CD4-positive, alpha-beta T cell (primary cell): ENCODE data around the gene FAM8A1. TPM values are rescaled to one million over a fixed set of nuclear protein-coding genes. Genes with fewer than 3 reads are reported as not detected.

Source experiments
- ATAC-seq: fragments of 200-7000 bp; cut with Tn5 transposase; one replicate; pipeline ENCODE4 v1.10.0; 2022; ENCODE audit warnings: mild to moderate bottlenecking; ENCODE audit not compliant: poor library complexity
- CTCF ChIA-PET: fragments of 350-600 bp; sonication (Branson Sonifier 250); formaldehyde crosslinking; loops from one replicate; lab custom pipeline; 2021; ENCODE audit warnings: antibody characterized with exemption, inconsistent platforms; lab: Charles Lee
- POLR2A ChIA-PET: fragments of 350-600 bp; sonication (Branson Sonifier 250); formaldehyde crosslinking; loops from one replicate; lab custom pipeline; 2021; ENCODE audit warnings: antibody characterized with exemption, inconsistent platforms; lab: Charles Lee
- DNase-seq, 14 experiments: peaks; one replicate each; pipeline ENCODE4 v3.0.0-alpha.2; 2013 to 2020; ENCODE audit warnings: mixed read lengths in 2 of 14
- H3K27ac ChIP-seq, 2 donors: one replicate each; pipeline versions ENCODE4 v1.5.1 to v1.7.0; 2013; ENCODE audit warnings: low read length in 2 of 2, low read depth in 1 of 2, mild to moderate bottlenecking in 1 of 2
- H3K27me3 ChIP-seq, 2 experiments: 1 replicate in 1 of 2; 2 replicates in 1 of 2; pipeline versions ENCODE4 v1.6.1 to v1.7.0; 2013; ENCODE audit warnings: low read length in 2 of 2, control low read depth in 1 of 2, mild to moderate bottlenecking in 1 of 2, moderate library complexity in 1 of 2; ENCODE audit not compliant: insufficient read depth in 2 of 2, control insufficient read depth in 1 of 2
- H3K36me3 ChIP-seq: one replicate; pipeline ENCODE4 v1.6.1; 2013; ENCODE audit warnings: low read length, control low read depth; ENCODE audit not compliant: insufficient read depth
- H3K4me1 ChIP-seq: one replicate; pipeline ENCODE4 v1.6.1; 2013; ENCODE audit warnings: low read length, control low read depth; ENCODE audit not compliant: insufficient read depth
- H3K4me3 ChIP-seq: one replicate; pipeline ENCODE4 v1.5.1; 2013; ENCODE audit warnings: mild to moderate bottlenecking, low read length, moderate library complexity
- H3K9me3 ChIP-seq, 2 experiments: 1 replicate in 1 of 2; 2 replicates in 1 of 2; pipeline versions ENCODE4 v1.6.1 to v1.7.0; 2013; ENCODE audit warnings: low read length in 2 of 2, mild to moderate bottlenecking in 2 of 2, control low read depth in 1 of 2, moderate library complexity in 1 of 2; ENCODE audit not compliant: control insufficient read depth in 1 of 2, insufficient read depth in 1 of 2
- H3K27ac Mint-ChIP-seq: one replicate; pipeline ENCODE4 v1.8.0; 2020; ENCODE audit warnings: mixed read lengths
- H3K27me3 Mint-ChIP-seq: one replicate; pipeline ENCODE4 v1.8.0; 2021; ENCODE audit warnings: mixed read lengths
- H3K36me3 Mint-ChIP-seq: one replicate; pipeline ENCODE4 v1.8.0; 2021; ENCODE audit warnings: low read depth, mixed read lengths
- H3K4me1 Mint-ChIP-seq: one replicate; pipeline ENCODE4 v1.8.0; 2021; ENCODE audit warnings: low read depth, mixed read lengths
- H3K4me3 Mint-ChIP-seq: one replicate; pipeline ENCODE4 v1.8.0; 2020; ENCODE audit warnings: mild to moderate bottlenecking, mixed read lengths
- H3K9me3 Mint-ChIP-seq: one replicate; pipeline ENCODE4 v1.8.0; 2020; ENCODE audit warnings: mixed read lengths
- CTCF ChIP-seq: fragments of 200-600 bp; IDR thresholded peaks from one replicate; pipeline ENCODE4 v1.8.0; 2022; ENCODE audit warnings: antibody characterized with exemption, mild to moderate bottlenecking
- intact Hi-C, 2 experiments: fragments of 100-400 bp; cut with DNase I in 1 of 2; cut with micrococcal nuclease in 1 of 2; formaldehyde crosslinking; loops; one replicate each; pipeline versions ENCODE4 v1.15.1 to v1.9.0; 2023 to 2025; cut with DNase I, micrococcal nuclease
- polyA plus RNA-seq, 2 donors: library from polyadenylated mRNA; unstranded; fragments of 120-200 nt; gene quantifications; one replicate each; pipeline ENCODE4 v1.2.1, GENCODE V29; 2013
- total RNA-seq, 174 experiments: library from RNA in 2 of 174; stranded (reverse) in 2 of 174; gene quantifications; one replicate each; pipeline ENCODE4 v1.2.3 and lab custom pipeline; 2021 to 2026

The FAM8A1 gene
- 10 to 100 TPM; 31.4 to 31.9 TPM for total RNA-seq
- 22.5 TPM for polyA plus RNA-seq (2013, experiment 1 of 2)
- 23.1 TPM for polyA plus RNA-seq (2013, experiment 2 of 2)
- total RNA-seq (lab: John Stamatoyannopoulos, UW) = 3.9 to 95.6 (median 51.5) reads per million in 172 experiments

DNA sequence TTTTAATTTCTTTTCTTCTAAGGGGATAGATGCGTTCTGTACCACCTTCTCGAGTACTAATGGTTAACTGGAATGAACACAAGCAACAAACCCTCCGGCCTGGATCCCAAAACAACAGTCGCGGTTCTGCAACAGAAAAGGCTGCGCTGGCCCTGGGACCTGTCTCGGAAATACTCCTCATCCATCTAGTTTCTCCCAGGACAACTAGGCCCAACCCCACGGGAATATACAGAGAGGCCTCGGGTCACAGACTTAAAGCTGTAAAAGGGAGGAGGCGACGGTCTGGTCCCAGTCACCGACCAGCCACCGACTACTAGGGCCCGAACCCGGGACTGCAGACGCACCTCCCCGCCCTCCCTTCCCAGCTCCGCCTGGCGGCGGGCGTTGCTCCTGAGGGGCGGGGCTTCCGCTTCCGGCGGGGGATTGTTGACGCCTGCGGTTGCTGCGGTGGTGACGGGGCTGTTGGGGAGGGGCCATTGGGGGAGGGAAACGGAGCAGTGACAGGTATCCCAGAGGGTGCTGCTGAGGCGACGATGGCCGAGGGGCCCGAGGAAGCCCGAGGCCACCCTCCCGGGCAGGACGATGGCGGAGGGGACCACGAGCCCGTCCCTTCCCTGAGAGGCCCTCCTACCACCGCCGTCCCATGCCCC is at the start of gene FAM8A1:
Gene FAM8A1, plus strand, starts transcription at position 426 of the 650 bp plus-strand sequence. Its CDS starts 108 bp downstream, at position 534.
- intact Hi-C loops = loop anchor here (1.0 to 10.0 kb wide), 8 partner anchors 11 to 1465 kb away; partner anchors contain the start of genes DEK (in 1 of the 2), KDM1B (in 1 of the 2), NUP153 (in 1 of the 2) and TPMT (in 1 of the 2)
- Histone ChIP-seq H3K4me3 (peak within 1 kb of the TSS; percentile 69), H3K9me3 (no peaks in the 10 kb centered on the region), H3K4me1 (peaks cover 24% of the 10 kb centered on the region), H3K27ac (peak within 1 kb of the TSS; percentile 48 to 85), H3K27me3 (no peaks in the 10 kb centered on the region), H3K36me3 (peaks cover 12% of the 10 kb centered on the region)
- Mint-ChIP-seq H3K4me3 (peak within 1 kb of the TSS; percentile 92), H3K27me3 (no peaks in the 10 kb centered on the region), H3K36me3 (peaks cover 28% of the 10 kb centered on the region), H3K4me1 (peaks cover 50% of the 10 kb centered on the region), H3K27ac (peak within 1 kb of the TSS; percentile 86), H3K9me3 (no peaks in the 10 kb centered on the region)
- CTCF ChIA-PET = interaction anchor here (1.1 to 1.7 kb wide), 4 partner anchors 10 to 21 kb away, joined by 3 to 4 read pairs (median 4); no protein-coding TSS in a partner anchor
- POLR2A ChIA-PET = interaction anchor here (0.5 to 4.9 kb wide), 19 partner anchors 9 to 839 kb away, joined by 3 to 94 read pairs (median 4); partner anchors contain the start of genes ATXN1 and NUP153
- TF ChIP-seq CTCF = peak; percentile 29
- peak; percentile 93 to 98 (median 96) for DNase-seq
- peak; percentile 88 for ATAC-seq

- Histone ChIP-seq H3K4me1 (no peaks in the 10 kb centered on the region), H3K9me3 (no peaks in the 10 kb centered on the region), H3K27me3 (no peaks in the 10 kb centered on the region), H3K4me3 (no peak overlapping the region), H3K27ac (no peak overlapping the region), H3K36me3 (no peaks in the 10 kb centered on the region)
- no peaks in the 10 kb centered on the region for H3K9me3 Mint-ChIP-seq
- DNase-seq = no peak
- H3K27me3 Mint-ChIP-seq = peaks cover 15% of the 10 kb centered on the region
- ChIA-PET CTCF (interaction anchor here (0.6 kb wide), 1 partner anchor 1008 kb away, joined by 3 read pairs; no protein-coding TSS in a partner anchor), POLR2A (no interaction called here)
- no peak for TF ChIP-seq CTCF
- no peak overlapping the region for H3K4me3 Mint-ChIP-seq
- intact Hi-C loops = no loop called here
- no peaks in the 10 kb centered on the region for H3K4me1 Mint-ChIP-seq
- ATAC-seq = no peak
- H3K36me3 Mint-ChIP-seq = no peaks in the 10 kb centered on the region
- no peak overlapping the region for H3K27ac Mint-ChIP-seq
These were observed 48.6 kb upstream of the FAM8A1 start for GRCh38 chr6:17551383-17551958.

DNA sequence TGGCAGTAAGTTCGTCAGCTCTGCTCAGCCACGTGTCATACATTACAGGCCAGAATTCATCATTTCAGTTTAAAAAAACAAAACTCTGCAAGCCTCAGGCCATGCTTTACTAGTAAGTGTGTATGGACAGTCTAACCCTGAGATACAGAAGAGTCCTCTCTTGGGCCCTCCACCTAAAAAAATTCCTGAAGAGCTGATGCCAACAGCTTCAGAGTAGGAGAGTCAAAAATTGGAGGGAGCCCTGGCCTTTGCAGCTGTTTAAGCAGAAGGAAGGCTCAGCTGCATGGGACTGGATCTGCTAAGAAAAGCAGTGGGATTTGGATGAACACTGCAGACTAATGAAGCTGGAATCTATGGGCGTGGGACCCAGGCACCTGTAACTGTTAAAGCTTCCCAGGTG is 47.2 kb upstream of the FAM8A1 start:
- no peak for DNase-seq
- Mint-ChIP-seq H3K27ac (no peak overlapping the region), H3K4me1 (no peaks in the 10 kb centered on the region), H3K4me3 (no peak overlapping the region), H3K36me3 (no peaks in the 10 kb centered on the region), H3K27me3 (peaks cover 17% of the 10 kb centered on the region), H3K9me3 (no peaks in the 10 kb centered on the region)
- Histone ChIP-seq H3K4me1 (no peaks in the 10 kb centered on the region), H3K27ac (no peak overlapping the region), H3K36me3 (no peaks in the 10 kb centered on the region), H3K4me3 (no peak overlapping the region), H3K27me3 (no peaks in the 10 kb centered on the region), H3K9me3 (no peaks in the 10 kb centered on the region)
- ChIA-PET POLR2A (interaction anchor here (0.7 kb wide), 1 partner anchor 1678 kb away, joined by 3 read pairs; no protein-coding TSS in a partner anchor), CTCF (no interaction called here)
- intact Hi-C loops = no loop called here
- ATAC-seq = no peak
- TF ChIP-seq CTCF = no peak
